Fibroblast of villous mesenchyme (primary cell): ENCODE results near the gene DCDC1. TPM values are rescaled to one million over a fixed set of nuclear protein-coding genes. Genes with fewer than 3 reads are reported as not detected.

Source experiments
- DNase-seq: peaks from one replicate; pipeline ENCODE4 v3.0.0-alpha.2; 2010; ENCODE audit warnings: low read depth
- H3K4me3 ChIP-seq: 2 replicates; pipeline ENCODE4 v1.5.1; 2011; ENCODE audit warnings: low read depth, mild to moderate bottlenecking, low read length
- CTCF ChIP-seq: IDR thresholded peaks from 2 replicates; pipeline ENCODE4 v1.5.1; 2012; ENCODE audit warnings: low read depth, mild to moderate bottlenecking, low read length; ENCODE audit not compliant: insufficient read depth
- total RNA-seq: library from RNA; depleted of rRNA; stranded (reverse); fragments of >200 nt; gene quantifications from 2 replicates; pipeline ENCODE4 v1.2.3, GENCODE V29; 2012

The DCDC1 gene
- total RNA-seq, 1 donor: 0.43 TPM

- no peak for DNase-seq
- TF ChIP-seq CTCF: no peak
- H3K4me3 ChIP-seq: no peak overlapping the region
Measured at GRCh38 chr11:30879322-30880005, 490.1 kb downstream of the DCDC1 start.

GRCh38 chr11:30878400-30878799 is 491.1 kb downstream of the DCDC1 start:
- DNase-seq: no peak
- no peak for TF ChIP-seq CTCF

GRCh38 chr11:30876663-30877396 is 492.7 kb downstream of the DCDC1 start:
- no peak for TF ChIP-seq CTCF
- no peak overlapping the region for H3K4me3 ChIP-seq
- no peak for DNase-seq

More at GRCh38 chr11:30878400-30878799, 491.1 kb downstream of the DCDC1 start:
- no peak overlapping the region for H3K4me3 ChIP-seq

GRCh38 chr11:30876228-30876627 is 493.3 kb downstream of the DCDC1 start:
- DNase-seq: no peak
- no peak for TF ChIP-seq CTCF
- no peak overlapping the region for H3K4me3 ChIP-seq

- H3K4me3 ChIP-seq: no peak overlapping the region
- no peak for DNase-seq
- TF ChIP-seq CTCF: no peak
Measured at GRCh38 chr11:30875806-30876205, 493.7 kb downstream of the DCDC1 start.

- no peak for TF ChIP-seq CTCF
- no peak for DNase-seq
- H3K4me3 ChIP-seq: no peak overlapping the region
Measured at GRCh38 chr11:30873924-30874610, 495.5 kb downstream of the DCDC1 start.
